ENCODE measurements around the gene HINT2. TPM values are rescaled to one million over a fixed set of nuclear protein-coding genes. Genes with fewer than 3 reads are reported as not detected.
A peak's percentile ranks its signal among the peaks of the same experiment; 100 is the strongest.

HINT2 gene
- total RNA-seq, 1 donor from 2014 or later = 31.2 TPM

DNA sequence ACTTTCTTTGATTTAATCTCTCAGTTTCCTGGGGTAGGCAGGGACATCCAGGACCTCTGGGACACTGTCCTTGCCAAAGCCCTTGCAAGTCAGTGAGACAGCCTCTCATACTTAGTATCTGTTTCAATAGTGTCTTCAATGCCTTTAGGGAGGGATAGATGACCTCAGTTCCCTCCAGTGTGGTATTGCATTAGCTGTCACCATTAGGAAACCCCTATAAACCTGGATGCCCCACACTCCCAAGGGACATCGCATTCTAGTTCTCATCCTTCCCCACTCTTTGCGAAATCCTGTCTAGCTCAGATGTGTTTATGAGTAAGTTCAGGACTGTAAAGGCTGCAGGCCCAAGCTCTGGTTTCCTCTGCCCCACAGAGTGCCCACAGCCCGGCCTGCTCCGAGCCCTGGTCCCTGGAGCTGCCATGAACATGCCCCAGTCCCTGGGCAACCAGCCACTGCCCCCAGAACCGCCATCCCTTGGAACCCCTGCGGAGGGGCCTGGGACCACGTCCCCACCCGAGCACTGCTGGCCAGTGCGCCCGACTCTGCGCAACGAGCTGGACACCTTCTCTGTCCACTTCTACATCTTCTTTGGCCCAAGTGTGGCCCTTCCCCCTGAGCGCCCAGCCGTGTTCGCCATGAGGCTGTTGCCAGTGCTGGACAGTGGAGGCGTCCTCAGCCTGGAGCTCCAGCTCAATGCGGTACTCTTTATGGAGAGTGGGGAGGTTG, 27.3 kb upstream of the HINT2 start:
- DNase-seq (ENCODE audit: low spot score) (no peak), ATAC-seq (no peak)
- intact Hi-C loops (cut with DNase I) = no loop called here

DNA sequence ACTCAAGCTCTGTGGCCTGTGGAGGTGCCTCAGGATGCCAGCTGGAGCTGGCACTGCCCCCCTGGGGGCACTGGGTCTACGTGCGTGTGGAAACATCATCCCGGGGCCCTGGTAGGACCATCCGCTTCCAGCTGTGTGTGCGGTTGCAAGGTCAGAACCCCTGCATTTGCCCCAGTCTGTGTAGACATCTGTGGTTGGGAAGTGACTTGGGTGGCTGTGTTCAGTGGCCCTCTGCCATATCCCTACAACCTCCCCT, 26.7 kb upstream of the HINT2 start:
- intact Hi-C loops (cut with DNase I) = no loop called here
- ATAC-seq (no peak), DNase-seq (ENCODE audit: low spot score) (no peak)

DNA sequence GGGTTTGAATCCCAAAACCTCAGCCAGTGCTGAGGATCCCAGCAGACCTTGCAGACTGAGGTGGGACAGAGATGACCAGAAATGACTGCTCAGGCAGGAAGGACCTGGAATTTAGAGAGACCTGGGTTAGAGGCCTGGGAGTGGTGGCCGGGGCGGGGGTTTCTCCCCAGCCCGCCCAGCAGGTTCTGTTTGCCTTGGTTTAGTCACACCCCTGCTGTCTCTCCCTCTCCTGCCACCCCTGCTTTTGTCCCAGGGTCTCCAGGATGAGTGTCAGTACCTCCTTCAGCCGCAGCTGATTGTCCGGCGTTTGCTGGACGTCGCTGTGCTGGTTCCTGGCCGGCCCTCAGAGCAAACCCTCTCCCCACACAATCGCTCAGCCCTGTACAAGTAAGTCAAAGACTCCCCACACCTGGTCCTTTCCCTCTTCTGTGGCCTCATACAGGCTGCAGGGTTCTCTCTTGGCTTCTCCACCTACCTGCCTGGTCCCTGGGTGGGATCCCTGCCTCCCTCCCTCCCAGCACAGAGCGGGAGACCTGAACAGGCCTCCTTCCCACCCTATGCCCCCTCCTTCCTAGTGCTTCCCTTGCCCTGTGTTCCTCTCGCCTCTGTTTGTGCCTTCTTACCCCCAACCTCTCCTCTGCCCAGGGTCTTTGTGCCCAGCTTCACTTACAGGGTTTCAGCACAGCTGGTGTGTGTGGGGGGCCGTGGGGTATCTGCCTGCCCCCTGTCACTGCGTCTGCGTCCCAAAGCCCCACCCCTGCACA, 26.2 kb upstream of the HINT2 start:
- DNase-seq (ENCODE audit: low spot score) (no peak), ATAC-seq (no peak)
- intact Hi-C loops (cut with DNase I) = no loop called here

DNA sequence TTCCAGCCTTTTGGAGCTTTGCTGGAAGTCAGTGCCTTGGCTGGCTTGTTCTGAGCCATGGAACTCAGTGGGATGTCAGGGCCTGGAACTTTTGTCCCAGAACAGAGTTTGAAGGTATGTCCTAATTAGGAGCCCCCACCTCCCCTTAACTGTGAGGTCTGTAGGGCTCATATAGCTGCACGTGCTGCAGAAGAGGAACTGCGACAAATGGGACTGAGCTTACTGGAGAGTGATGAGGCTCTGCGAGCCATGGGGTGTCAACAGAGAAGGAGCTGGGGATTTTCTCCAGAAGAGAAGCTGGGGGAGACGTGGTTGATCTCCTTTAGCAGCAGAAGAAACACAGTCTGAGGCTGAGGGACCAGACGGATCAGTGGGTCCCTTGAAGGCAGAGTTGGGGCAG, 25.1 kb upstream of the HINT2 start:
- DNase-seq (ENCODE audit: low spot score) = no peak
- no peak for ATAC-seq
- intact Hi-C loops (cut with DNase I) = no loop called here

DNA sequence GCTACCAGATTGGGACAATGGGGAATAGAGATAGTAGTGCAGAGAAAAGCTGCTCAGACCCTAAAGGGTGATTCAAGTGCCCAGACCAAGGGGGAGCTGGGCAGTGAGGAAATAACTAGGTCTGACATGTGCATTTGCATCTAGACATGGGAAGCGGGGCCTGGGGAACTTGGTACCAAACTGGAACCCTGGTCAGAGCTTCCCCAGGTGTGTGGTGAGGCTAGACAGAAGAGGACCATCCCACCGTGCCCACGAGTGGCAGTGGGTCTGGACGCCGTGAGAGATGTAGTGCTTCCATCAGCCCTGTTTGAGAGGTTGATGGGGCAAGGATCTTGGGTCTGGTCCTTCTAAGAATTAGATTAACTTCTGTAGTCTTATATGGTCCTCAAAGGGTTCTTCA, 21.8 kb upstream of the HINT2 start:
- DNase-seq (ENCODE audit: low spot score) = no peak
- ATAC-seq = no peak
- intact Hi-C loops (cut with DNase I) = no loop called here

DNA sequence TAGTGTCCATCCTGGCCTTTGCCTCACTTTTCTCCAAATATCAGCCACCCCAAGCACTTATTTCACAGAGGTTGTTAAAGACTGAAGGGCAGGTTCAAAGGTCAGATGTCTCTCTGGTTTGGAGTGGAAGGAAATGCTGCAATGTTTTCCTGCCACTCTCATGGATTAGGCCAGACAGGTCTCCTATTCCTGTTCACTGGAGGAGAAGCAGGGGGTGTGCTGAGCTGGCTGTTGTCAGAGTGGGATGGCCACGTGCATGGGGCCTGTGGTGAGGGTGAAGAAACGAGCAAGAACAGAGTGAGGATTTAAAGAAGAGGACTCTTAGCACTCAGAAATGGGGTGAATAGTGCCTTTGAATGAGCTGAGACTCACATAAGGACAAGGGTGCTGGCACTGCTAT, 20.9 kb upstream of the HINT2 start:
- ATAC-seq (no peak), DNase-seq (ENCODE audit: low spot score) (no peak)
- intact Hi-C loops (cut with DNase I) = no loop called here

DNA sequence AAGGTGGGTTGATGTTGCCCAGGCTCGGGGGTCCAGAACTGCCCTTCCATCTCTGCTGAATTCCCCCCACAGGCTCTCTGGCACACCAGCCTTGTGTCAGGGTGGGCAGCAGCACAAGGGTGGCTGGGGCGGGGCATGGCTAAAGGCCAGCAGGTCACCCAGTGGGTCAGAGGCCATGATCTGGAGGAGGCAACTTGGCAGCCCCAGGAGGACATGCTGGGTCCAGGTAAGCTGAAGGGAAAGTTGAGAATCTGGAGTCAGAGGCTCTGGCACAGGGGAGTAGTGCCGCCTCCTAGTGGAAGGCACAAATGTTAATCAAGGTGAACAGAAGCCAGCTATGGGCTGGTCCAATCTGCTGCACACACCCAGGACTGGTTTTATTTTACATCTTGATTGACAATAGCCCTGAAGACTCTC, 20.4 kb upstream of the HINT2 start:
- intact Hi-C loops (cut with DNase I) = no loop called here
- ATAC-seq (no peak), DNase-seq (ENCODE audit: low spot score) (no peak)

DNA sequence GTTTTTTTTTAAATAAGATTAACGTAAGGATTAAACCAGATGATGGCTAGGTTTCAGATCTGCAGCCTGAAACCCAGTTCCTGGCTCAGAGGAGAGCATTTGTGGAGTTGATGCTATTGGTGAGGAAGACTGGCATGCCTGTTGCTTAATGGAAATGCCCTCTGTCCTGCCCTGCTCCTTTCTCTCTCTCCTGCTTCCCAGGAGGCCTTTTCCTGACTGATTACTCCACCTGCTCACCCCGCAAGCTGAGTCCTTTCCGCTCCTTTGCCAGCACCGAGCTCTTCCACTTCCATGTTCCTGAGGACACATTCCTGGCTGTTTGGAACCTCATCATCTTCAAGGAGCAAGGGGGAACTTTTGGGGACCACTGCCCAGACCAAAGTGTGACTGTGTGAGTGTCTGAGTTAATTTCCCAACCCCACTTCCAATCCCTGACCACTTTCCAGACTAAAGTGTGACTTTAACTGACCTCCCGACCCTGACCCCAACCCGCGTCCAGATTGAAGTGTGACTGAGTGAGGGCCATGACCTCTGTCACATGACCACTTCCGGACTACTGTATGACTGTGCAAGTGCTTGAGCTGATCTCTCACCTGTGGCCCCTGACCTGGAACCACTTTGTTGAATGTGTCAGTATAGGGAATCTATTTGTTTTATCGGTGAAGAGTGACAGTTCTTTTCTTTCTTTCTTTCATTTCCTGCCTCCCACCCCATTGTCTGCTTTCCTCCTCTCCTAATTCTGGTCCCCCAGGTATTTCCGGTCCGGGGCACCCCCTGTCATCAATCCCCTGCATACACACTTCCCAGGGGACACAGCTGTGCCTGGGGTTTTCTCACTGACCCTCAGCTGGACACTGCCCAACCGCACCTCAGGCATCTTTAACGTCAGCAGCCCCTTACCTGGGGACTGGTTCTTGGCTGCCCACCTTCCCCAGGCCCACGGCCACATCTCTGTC, 19.7 kb upstream of the HINT2 start:
- intact Hi-C loops (cut with DNase I) = no loop called here
- ATAC-seq = no peak

DNA sequence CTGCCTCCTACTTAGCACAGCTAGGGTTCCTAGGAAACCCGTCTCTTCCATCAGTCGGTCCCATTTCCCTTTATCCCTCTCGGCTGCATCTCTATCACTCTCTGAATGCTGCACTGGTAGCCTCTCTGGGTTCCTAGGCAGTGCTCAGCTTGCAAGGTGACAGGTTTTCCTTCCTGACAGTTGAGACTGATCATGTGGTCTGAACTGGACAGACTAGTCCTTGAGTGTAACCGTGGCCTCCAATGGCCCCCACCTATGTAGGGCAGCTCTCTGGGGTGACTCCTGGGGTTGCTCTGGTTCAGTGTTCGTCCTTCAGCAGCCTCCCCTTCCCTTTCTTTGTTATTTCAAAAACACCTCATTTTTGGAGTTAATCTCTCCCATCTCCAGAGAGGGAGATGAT, 18.0 kb upstream of the HINT2 start:
- DNase-seq (ENCODE audit: low spot score) = no peak
- ATAC-seq = no peak
- intact Hi-C loops (cut with DNase I) = no loop called here

More for the DNA sequence above, 19.7 kb upstream of the HINT2 start:
- no peak for DNase-seq (ENCODE audit: low spot score)

DNA sequence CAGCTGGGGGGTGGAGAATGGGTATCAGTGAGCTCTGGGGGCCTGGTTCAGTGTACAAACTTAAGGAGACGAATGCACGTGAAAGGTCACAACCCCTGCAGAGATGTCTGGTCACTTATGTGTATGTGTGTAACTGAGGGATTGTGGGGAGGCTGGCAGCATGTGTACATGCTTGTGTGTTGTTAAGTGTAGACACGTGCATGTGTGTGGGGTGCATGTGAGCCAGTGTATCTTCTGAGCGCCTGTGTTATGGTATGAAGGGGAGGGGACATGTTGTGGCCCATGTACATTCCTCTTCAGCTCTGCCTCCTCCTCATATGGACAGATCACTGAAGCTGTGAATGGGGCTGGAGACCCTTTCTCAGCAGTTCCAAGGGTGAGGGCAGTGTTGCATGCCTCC, 16.2 kb upstream of the HINT2 start:
- DNase-seq (ENCODE audit: low spot score) = no peak
- no peak for ATAC-seq
- intact Hi-C loops (cut with DNase I) = no loop called here

DNA sequence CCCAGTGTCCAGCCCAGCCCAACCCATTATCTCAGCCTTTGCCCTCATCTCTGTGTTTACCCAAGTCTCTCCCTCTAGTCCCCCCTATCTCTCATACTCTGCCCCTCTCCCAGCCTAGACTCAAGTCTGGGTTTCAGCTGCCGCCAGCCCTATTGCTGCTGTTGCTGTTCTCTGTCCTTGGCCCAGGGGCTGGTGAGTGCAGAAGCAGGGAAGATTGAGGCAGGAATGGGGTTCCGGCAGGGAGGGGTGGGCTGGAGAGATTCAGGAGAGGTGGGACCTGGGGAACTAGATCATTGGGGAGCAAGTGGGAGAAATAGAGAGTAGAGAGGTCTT, 14.9 kb upstream of the HINT2 start:
- ATAC-seq (no peak), DNase-seq (ENCODE audit: low spot score) (no peak)
- intact Hi-C loops (cut with DNase I) = no loop called here

DNA sequence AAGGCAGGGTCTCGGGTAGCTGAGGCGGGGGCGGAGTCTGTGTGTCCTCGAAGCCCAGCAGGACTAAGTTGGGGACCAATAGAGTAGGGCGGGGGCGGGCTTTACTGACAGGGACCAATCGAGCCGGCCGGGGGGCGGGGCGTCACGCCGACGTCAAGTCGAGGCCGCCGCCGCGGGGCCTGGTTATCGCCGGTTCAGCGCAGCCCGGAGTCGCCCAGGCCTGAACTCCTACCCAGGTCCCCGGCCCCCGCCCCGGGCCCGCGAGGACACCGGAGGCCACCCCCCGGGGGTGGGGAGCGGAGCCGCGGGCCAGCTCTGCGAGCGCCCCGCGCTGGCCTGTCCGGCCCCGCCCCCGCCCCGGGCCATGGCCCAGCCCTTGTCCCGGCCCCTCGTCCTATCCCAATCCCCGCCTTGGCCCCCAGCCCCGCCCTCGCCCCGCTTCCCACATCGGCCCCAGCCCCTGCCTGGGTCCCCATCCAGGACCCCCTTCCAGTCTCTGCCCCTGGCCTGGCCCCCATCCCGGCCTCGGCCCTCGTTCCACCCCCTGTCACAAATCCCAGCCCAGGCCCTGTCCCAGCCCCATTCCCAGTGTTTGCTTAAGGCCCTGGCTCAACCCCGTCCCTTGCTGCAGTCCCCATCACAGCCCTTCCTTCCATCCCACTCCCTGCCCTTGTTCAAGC, 14.4 kb upstream of the HINT2 start, which contains the start of gene TMEM8B:
TSS of gene TMEM8B (plus strand) at position 145 of the 680 bp plus-strand sequence. CDS start at position 365, 220 bp downstream.
- ATAC-seq (peak; percentile 91), DNase-seq (ENCODE audit: low spot score) (peak; percentile 99)
- intact Hi-C loops (cut with DNase I) = no loop called here

DNA sequence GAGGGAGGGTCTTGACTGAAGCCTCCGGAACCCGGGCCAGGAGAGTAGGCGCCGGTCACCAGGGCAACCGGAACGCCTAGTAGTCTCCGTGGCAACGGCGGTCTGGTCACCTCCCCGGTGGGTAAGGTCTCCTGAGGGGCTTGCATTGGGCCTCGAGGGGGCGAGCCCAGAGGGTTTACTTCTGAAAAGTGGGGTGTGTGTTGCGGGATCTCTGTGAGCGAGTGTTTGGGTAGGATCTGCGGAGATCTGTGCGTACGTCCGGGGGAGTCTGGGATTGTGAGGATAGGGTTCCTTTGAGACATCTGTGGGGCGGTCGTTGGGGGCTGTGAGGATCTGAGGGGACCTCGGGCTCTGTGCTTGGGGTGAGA, 13.9 kb upstream of the HINT2 start, which contains the start of gene FAM221B:
TSS of gene FAM221B (minus strand) at position 17 of the 368 bp plus-strand sequence. CDS start 2,571 bp downstream, outside the sequence.
- intact Hi-C loops (cut with DNase I) = no loop called here
- DNase-seq (ENCODE audit: low spot score) (peak; percentile 75), ATAC-seq (no peak)

DNA sequence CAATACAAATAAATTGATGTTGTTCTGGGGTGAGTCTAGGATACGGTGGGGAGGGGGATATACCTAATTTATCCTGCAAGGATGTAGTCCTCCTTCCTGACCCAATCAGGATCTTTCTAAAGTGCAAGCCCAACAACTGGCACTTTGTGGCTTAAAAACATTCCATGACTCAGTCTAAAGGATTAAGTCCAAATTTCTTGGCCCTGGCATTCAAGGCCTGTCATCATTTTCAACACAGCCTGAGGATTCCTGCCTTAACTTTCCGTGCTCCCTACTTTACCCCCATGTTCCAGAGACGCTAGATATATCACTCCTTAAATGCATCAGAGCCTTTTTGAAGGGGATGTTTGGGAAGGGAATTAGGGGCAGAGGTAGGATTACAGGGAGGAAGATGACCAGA, 12.6 kb upstream of the HINT2 start:
- no peak for DNase-seq (ENCODE audit: low spot score)
- no peak for ATAC-seq
- intact Hi-C loops (cut with DNase I) = no loop called here

DNA sequence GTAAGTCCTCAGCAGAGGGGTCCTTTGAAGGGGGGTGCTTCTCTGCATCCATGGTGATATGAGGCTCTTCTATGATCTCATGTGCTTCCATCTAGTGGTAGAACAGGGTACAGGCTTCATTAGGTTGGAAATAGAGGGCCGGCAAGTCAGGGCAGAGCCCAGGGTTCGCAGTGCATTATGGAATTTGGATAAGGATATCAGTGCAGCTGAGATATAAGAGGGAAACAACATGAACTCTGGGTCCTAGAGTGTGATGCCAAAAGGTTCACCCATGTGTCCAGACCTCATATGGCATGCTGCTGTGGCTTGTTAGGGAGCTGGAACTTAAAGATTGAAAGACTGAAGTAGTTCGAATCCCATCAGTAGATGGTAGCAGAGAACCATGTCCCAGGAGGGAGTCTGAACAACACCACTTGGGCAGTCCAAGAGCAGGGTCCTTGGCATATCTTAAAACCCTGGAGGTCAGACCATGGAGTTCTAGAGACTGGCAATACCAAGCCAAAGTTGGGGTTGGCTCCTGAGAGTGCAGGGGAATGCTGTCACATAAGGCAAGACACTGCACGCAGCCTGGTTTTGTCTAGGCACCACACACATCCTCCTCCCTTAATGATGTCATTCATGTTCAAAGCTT, 11.3 kb upstream of the HINT2 start:
- intact Hi-C loops (cut with DNase I) = no loop called here
- peak; percentile 44 for ATAC-seq
- no peak for DNase-seq (ENCODE audit: low spot score)

DNA sequence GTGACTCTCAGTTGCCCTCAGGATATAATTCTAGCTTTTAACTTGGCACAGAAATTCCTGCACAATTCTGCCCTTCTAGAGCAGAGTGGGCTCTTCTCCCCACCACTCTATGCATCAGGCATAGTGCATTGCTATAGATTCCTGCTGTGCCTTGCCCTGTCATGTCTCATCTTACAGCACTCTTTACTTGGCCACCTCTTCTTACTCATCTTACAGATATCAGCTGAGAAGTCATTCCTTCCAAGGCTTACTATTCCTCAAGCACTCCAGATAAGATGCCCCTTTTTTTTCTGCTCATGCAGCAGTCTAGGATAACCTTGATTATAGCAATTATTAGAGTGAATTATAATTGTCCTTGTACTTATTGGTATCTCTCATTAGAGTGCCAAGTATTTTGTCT, 8.1 kb upstream of the HINT2 start:
- DNase-seq (ENCODE audit: low spot score) (no peak), ATAC-seq (no peak)
- intact Hi-C loops (cut with DNase I) = no loop called here

DNA sequence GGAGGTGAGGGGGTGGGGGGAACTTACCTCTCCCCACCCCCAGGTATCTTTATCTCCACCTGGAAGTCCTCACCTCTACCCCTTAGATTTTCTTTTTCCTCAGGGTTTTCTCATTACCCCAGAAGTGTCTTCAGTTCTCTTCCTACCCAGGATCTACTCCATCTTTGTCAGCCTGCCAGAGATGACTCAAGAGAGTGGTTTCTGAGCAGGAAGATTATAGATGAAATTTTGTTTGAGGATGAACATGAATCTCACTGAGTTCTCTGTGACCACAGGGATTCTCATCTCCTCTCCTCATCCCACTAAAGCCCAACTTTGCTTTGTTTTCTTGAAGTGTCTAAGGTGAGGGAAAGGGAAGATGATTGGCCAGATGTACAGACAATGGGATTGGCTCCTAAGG, 5.2 kb upstream of the HINT2 start:
- ATAC-seq (no peak), DNase-seq (ENCODE audit: low spot score) (no peak)
- intact Hi-C loops (cut with DNase I) = no loop called here

DNA sequence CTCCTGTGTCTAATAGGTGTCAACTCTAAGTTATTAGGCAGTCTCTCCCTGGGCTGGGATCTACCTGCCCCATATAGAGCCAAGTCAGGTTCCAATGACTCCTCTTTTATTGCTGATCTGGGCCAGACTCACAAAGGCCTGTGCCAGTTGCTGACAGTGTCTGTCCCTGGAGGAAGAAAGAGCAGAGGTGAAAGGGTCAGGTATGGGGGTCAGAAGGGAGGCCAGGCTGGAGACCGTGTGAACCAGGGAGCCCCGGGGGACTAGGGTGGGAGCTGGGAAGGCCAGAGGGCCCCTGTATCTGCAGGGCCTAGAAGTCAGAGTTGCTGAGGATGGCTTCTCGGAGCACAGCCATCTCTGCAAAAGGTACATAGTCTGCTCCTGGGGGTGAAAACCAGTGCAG, 3.5 kb upstream of the HINT2 start:
- intact Hi-C loops (cut with DNase I) = no loop called here
- ATAC-seq (no peak), DNase-seq (ENCODE audit: low spot score) (peak; percentile 55)

DNA sequence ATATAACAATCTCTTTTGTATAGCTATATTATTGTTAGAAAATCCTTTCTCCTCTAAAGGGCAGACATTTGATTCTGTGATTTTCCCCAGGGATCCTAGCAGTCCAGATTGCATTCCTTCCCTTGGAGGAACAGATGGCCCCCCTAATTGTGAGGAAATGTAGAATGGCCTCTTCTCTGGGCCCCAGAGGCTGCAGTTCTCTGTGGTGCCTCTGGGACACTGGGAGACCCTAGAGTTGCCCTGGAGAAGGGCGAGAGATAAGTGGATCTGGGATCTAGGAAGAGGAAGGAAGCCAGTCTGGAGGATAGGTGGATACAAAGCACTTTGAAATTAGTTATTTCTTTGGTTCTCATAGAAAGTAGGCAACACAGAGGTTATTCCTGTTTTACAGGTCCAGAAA, 1.9 kb upstream of the HINT2 start:
- ATAC-seq = no peak
- intact Hi-C loops (cut with DNase I) = no loop called here

More for the DNA sequence above, 1.9 kb upstream of the HINT2 start:
- peak; percentile 30 for DNase-seq (ENCODE audit: low spot score)

Measured in sciatic nerve (tissue), 2 donors.